DMS 273 treated with DMSO at 0.1 percent for 48 hours (cell line): ENCODE results near the gene ITGB5.
"Not testable (repeated sequence)": the region's sequence is repeated elsewhere in the genome, so short reads cannot be mapped to it uniquely, and the experiment has no call there.

ENCODE experiments used
- DNase-seq: peaks from one replicate; lab custom pipeline; 2025; lab: John Stamatoyannopoulos, UW

Gene ITGB5

GRCh38 chr3:124834723-124835718 is 52.1 kb downstream of the ITGB5 start:
- peak; percentile 94 for DNase-seq

GRCh38 chr3:124833710-124834332 is 53.3 kb downstream of the ITGB5 start:
- no peak for DNase-seq

GRCh38 chr3:124832782-124833709 is 54.1 kb downstream of the ITGB5 start:
- no peak for DNase-seq

DNA sequence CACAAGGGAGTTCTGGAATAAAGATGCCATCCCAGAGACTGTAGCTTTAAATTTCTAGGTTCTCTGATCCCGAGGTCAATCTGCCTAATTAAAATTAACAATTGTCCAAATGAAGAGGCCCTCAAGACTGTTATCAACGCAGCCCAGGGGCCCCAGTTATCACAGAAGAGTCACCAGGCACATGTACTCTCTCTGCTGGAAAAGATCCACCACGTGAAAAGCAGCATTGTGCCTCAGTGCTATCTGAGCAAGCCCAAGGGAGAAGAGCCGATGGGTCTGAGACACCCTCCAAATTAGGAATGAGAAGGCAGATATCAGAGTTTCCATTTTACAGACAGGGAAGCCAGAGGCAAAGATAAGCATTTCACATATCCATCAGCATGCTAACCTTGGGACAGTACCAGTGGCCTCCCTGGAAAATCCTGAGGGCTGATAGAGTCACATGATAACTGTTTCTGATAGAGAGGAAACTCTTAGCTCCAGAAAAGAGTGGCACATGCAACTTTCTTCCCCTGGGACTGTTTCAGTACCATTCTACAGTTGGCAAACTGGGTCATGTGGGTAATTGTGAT is 55.5 kb downstream of the ITGB5 start:
- DNase-seq = no peak

- no peak for DNase-seq
These were observed 57.2 kb downstream of the ITGB5 start for GRCh38 chr3:124829819-124830554.

DNA sequence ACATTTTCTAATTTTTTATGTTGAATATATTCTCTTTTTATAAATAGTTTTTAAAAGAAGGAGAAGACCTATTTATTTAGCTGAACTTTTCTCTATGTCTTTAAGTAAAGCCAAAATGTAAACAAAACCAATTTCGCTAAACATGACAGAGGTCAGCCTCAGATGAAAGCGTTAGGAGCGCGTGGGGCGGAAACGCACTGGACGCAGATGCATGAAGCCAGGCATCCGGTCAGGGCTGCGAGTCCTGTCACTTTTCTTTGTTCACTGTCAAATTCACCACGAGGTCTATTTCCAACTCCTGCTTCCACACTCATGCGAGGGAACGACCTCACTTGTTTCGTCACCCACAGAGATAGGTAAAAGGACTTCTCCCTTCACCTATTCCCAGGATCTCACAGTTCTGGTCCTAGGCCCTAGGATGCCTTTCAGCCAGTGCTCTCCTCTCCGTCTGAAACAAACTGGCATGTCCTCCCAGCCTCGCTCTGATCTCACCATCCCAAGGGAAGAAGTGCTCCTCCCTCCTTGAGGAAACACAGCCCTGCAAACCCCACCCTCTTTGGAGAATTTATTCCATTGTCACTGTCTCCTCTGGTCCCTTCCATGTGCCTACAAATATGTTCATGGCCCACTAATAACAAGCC is 57.9 kb downstream of the ITGB5 start:
- DNase-seq = no peak

GRCh38 chr3:124827476-124828206 is 59.5 kb downstream of the ITGB5 start:
- DNase-seq = not testable (repeated sequence)

- DNase-seq = no peak
These were observed 60.5 kb downstream of the ITGB5 start for GRCh38 chr3:124826703-124827102.

DNA sequence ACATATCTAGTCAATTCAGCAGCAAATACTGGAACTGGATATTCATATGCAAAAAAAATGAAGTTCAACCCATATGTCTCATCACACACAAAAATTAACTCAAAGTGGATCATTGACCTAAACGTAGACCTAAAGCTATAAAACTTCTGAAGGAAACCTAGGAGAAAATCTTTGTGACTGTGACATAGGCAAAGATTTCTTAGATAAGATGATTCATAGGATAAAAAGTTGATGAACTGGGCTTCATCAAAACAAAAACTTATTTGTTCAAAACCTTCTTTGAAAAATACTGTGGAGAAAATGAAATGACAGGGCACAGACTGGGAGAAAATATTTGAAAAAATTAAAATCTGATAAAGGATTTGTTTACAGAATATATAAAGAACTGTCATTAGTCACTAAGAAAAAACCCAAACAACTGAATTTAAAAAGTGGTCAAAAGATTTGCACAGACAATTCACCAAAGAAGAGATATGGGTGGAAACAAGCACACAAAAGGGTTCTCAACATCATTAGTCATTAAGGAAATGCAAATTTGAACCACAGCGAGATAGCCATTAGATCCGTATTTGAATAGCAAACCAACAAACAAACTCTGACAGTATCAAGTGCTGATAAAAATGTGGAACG is 62.8 kb downstream of the ITGB5 start:
- no peak for DNase-seq

GRCh38 chr3:124823648-124824047 is 63.5 kb downstream of the ITGB5 start:
- no peak for DNase-seq

GRCh38 chr3:124823206-124823605 is 64.0 kb downstream of the ITGB5 start:
- no peak for DNase-seq

DNA sequence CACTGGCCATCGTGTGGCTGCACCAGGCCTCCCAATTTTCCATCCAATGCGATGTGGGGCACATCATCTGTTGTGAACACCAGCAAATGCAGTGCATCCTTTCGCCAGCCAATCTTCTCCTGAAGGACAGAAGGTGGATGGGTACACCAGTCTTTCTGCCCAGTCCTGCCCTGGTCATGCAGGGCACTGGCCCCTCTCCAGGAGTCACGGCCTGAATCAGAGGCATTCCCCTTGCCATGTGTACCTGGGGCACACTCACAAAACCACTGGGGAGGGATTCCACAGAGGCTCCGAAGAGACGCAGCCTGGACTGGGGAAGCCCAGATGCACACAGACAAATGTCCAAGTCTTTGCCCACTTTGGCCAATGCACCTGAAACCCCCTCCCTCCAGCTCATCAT is 65.8 kb downstream of the ITGB5 start:
- DNase-seq = no peak

DNA sequence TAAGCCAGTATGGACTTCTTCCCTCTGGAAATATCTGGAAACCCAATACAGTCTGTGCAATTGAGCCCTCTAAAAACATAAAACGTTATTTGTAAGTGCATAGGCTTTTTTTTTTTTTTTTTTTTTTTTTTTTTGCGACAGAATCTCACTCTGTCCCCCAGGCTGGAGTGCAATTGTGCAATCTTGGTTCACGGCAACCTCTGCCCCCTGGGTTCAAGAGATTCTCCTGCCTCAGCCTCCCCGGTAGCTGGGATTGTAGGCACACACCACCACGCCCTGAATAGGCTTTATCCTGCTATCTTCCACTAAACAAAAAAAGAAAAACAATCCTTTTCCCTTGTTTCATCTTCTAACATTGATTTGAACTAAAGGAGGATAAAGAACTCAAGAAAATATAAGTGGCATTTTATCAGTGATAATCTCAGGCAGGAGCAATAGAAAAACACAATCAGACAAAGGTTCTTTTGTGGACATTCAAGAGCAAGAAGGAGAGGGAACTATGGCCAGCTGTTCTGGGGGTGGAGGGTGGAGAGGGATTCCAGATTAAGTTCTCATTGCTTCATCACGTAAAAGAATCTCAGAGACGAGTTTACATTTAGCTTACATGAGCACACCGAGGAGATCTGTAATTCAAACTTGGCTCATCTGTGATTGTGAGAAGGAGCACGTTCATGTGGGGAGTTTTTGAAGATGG is 68.6 kb downstream of the ITGB5 start:
- DNase-seq = peak; percentile 30

GRCh38 chr3:124817079-124817478 is 70.1 kb downstream of the ITGB5 start:
- DNase-seq = no peak

DNA sequence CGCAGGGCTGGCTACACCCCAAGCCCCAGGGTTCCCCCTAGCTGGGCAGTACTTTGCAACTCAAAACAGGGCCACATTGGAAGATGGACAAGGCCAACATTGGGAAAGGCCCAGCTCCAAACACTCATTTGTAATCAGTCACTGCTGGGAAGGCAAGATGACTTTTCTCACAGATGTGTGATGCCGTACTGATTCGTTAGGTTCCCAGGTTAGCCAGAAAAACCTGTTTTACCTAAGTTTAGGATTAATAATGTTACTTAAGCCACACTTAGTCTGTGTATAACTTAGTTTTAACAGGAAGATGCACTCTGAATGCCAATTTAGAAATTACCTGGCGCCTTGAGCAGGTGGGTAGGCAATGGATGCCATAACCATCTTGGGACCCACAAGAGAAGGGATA is 71.0 kb downstream of the ITGB5 start:
- no peak for DNase-seq

- DNase-seq = no peak
These were observed 71.4 kb downstream of the ITGB5 start for GRCh38 chr3:124815781-124816180.

DNA sequence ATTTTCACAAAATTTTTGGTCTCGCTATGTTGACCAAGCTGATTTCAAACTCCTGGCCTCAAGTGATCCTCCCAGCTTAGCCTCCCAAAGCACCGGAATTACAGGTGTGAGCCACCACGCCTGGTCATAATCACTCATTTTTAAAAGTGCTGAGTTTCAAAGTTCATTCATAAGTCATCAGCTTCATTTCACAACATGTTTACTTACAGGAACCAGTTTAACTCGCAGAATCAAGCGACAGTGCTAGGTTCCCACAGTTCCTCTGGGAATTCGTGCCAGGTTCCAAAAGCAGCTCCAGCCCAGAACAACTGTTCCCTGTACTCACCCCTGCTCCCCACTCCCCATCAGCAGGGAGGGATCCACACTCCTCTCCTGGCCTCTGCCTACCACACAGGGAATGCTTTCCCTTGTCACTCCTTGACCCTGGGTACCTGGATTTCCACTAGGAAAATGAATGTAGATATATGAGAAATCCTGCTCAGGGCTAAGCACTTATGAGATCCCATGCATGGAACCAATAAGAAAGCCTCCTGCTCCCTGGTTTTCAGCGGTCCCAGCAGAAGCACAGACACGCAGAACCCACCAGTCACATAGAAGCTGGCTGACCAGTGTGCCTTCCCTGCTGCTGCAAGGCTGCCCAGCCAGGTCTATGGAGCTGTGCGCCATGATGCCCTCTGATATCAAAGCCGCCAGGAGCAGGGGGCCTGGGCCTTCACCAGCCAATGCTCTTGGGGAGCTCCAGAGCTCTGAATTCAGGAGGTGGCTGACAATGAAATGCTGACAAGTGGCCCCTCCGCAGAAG is 72.3 kb downstream of the ITGB5 start:
- DNase-seq = no peak

DNA sequence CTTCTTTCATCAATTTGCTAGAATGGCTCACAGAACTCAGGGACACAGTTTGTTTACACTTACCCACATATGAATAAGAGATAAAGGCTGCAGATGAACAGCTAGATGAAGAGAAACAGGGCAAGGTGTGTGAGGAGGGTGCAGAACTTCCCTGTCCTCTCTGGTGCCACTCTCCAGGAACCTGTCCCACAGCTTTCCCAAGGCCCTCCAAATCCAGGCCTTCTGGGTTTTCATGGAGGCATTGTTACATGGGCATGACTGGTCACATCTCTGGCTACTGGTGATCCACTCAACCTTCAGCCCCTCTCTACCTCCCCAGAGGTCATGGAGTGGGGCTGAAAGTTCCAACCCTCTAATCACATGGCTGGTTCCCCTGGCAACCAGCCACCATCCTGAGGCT is 73.6 kb downstream of the ITGB5 start:
- DNase-seq = no peak
